ENCODE results near the gene NCAPG2.

DNA sequence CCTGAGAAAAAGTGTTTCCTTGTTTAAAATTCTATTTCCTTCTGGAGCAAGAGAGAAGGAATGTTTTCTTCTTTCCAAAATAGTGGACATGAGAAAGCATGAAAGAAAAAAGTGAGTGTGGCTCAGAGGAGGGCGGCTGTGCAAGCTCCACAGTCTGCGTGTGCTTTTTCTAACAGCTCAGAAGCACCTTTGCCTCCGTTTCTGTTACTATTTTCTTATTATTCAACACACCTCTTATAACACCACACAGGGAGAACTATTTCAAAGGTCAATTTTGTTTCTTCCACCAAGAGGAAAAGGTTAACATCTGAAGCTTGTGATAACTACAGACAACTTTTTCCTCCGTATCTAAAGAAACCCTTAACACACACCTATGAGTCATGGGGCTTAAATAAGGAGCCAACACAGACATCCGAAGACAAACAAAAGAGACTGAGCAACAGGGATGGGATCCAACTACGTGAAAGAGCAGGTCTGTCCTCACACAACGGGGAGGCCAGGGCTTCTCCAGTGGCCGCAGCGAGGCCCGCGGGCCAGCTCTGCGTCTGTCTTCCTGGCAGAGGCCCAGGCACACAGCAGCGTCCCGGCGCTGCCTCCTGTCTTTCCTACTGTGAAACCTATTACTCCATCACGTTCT is 36.2 kb upstream of the NCAPG2 start:
- TF ChIP-seq RFX5 (IDR thresholded peaks at IDR 0.05), result no peak
- TF ChIP-seq, protein P1, sequence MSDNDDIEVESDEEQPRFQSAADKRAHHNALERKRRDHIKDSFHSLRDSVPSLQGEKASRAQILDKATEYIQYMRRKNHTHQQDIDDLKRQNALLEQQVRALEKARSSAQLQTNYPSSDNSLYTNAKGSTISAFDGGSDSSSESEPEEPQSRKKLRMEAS (IDR thresholded peaks at IDR 0.05), result no peak
- TF ChIP-seq CBX8 (IDR thresholded peaks at IDR 0.05), result no peak
- TF ChIP-seq HOXA7 (CRISPR knock-in tag; IDR thresholded peaks at IDR 0.05), result no peak
- no peak for TF ChIP-seq CTCF (IDR thresholded peaks at IDR 0.05)
- TF ChIP-seq, protein P2, sequence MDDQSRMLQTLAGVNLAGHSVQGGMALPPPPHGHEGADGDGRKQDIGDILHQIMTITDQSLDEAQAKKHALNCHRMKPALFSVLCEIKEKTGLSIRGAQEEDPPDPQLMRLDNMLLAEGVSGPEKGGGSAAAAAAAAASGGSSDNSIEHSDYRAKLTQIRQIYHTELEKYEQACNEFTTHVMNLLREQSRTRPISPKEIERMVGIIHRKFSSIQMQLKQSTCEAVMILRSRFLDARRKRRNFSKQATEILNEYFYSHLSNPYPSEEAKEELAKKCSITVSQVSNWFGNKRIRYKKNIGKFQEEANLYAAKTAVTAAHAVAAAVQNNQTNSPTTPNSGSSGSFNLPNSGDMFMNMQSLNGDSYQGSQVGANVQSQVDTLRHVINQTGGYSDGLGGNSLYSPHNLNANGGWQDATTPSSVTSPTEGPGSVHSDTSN (IDR thresholded peaks at IDR 0.05), result no peak
- TF ChIP-seq SREBF2 (IDR thresholded peaks at IDR 0.05), result no peak
- TF ChIP-seq FOSL2 (IDR thresholded peaks at IDR 0.05), result peak; percentile 65; the same call in 1 of the 2 replicates
- TF ChIP-seq FOSL2 (CRISPR knock-in tag; IDR thresholded peaks at IDR 0.05), result peak; percentile 86
- TF ChIP-seq MAFK (IDR thresholded peaks at IDR 0.05; ENCODE audit: partially characterized antibody), result no peak
- TF ChIP-seq EP300 (IDR thresholded peaks at IDR 0.05), result no peak
